Upper lobe of right lung (tissue), 1 donor: ENCODE data around the gene LRP1B. TPM values are rescaled to one million over a fixed set of nuclear protein-coding genes. Genes with fewer than 3 reads are reported as not detected.
A peak's percentile ranks its signal among the peaks of the same experiment; 100 is the strongest.

ENCODE experiments used
- ATAC-seq: fragments of 200-7000 bp; cut with Tn5 transposase; one replicate; pipeline ENCODE4 v1.9.1; 2020; ENCODE audit warnings: mild to moderate bottlenecking, moderate library complexity
- DNase-seq: peaks from one replicate; pipeline ENCODE4 v3.0.0-alpha.2; 2020
- H3K27ac ChIP-seq: fragments of 200-600 bp; one replicate; pipeline ENCODE4 v1.8.0; 2022
- H3K27me3 ChIP-seq: fragments of 200-600 bp; one replicate; pipeline ENCODE4 v1.8.0; 2022; ENCODE audit warnings: mild to moderate bottlenecking
- H3K36me3 ChIP-seq: fragments of 200-600 bp; one replicate; pipeline ENCODE4 v1.8.0; 2022
- H3K4me1 ChIP-seq: fragments of 200-600 bp; one replicate; pipeline ENCODE4 v1.8.0; 2022
- H3K4me3 ChIP-seq: fragments of 200-600 bp; one replicate; pipeline ENCODE4 v1.8.0; 2022; ENCODE audit warnings: mild to moderate bottlenecking
- H3K9me3 ChIP-seq: fragments of 200-600 bp; one replicate; pipeline ENCODE4 v1.8.0; 2022
- CTCF ChIP-seq: fragments of 200-600 bp; IDR thresholded peaks from one replicate; pipeline ENCODE4 v1.8.0; 2022; ENCODE audit warnings: antibody characterized with exemption
- intact Hi-C: fragments of 100-400 bp; cut with DNase I; formaldehyde crosslinking; loops from one replicate; pipeline ENCODE4 v1.11.0; 2022
- total RNA-seq: library from RNA; stranded (reverse); fragmentation: NEBNext Ultra II Directional; extraction: Animal tissue kit (Norgen Biotek cat#: 25700); gene quantifications from one replicate; pipeline ENCODE4 v1.2.1, GENCODE V29; 2021
- donor health status: DM: no; HTN: yes; CAD: no; lungs with severe emphysema.

LRP1B gene
- total RNA-seq, 1 donor from 2014 or later = 0.12 TPM

GRCh38 chr2:141943918-141944317 lies 186.9 kb downstream of the LRP1B start:
- Histone ChIP-seq H3K4me3 (no peak overlapping the region), H3K4me1 (no peaks in the 10 kb centered on the region), H3K36me3 (no peaks in the 10 kb centered on the region), H3K9me3 (no peaks in the 10 kb centered on the region), H3K27ac (no peak overlapping the region), H3K27me3 (no peaks in the 10 kb centered on the region)
- intact Hi-C loops = no loop called here
- TF ChIP-seq CTCF = no peak
- no peak for DNase-seq
- no peak for ATAC-seq

- H3K36me3 ChIP-seq = no peaks in the 10 kb centered on the region
- TF ChIP-seq CTCF = peak; percentile 16
- no peak overlapping the region for H3K27ac ChIP-seq
- H3K4me1 ChIP-seq = no peaks in the 10 kb centered on the region
- no peak overlapping the region for H3K4me3 ChIP-seq
- no peaks in the 10 kb centered on the region for H3K27me3 ChIP-seq
- intact Hi-C loops = no loop called here
- ATAC-seq (no peak), DNase-seq (no peak)
- H3K9me3 ChIP-seq = no peaks in the 10 kb centered on the region
These were observed 188.6 kb downstream of the LRP1B start for GRCh38 chr2:141942006-141942789.

GRCh38 chr2:141941210-141941714 lies 189.6 kb downstream of the LRP1B start:
- Histone ChIP-seq H3K4me1 (no peaks in the 10 kb centered on the region), H3K36me3 (no peaks in the 10 kb centered on the region), H3K27ac (no peak overlapping the region), H3K9me3 (no peaks in the 10 kb centered on the region), H3K27me3 (no peaks in the 10 kb centered on the region), H3K4me3 (no peak overlapping the region)
- ATAC-seq (no peak), DNase-seq (no peak)
- intact Hi-C loops = no loop called here
- TF ChIP-seq CTCF = no peak

GRCh38 chr2:141940709-141941108 lies 190.1 kb downstream of the LRP1B start:
- no peaks in the 10 kb centered on the region for H3K36me3 ChIP-seq
- ATAC-seq (no peak), DNase-seq (no peak)
- H3K4me1 ChIP-seq = no peaks in the 10 kb centered on the region
- H3K27ac ChIP-seq = no peak overlapping the region
- H3K9me3 ChIP-seq = no peaks in the 10 kb centered on the region
- no peak overlapping the region for H3K4me3 ChIP-seq
- no peak for TF ChIP-seq CTCF
- H3K27me3 ChIP-seq = no peaks in the 10 kb centered on the region
- intact Hi-C loops = no loop called here

- Histone ChIP-seq H3K36me3 (no peaks in the 10 kb centered on the region), H3K9me3 (no peaks in the 10 kb centered on the region), H3K4me3 (no peak overlapping the region), H3K27ac (no peak overlapping the region), H3K27me3 (no peaks in the 10 kb centered on the region), H3K4me1 (no peaks in the 10 kb centered on the region)
- intact Hi-C loops = no loop called here
- no peak for DNase-seq
- ATAC-seq = no peak
- no peak for TF ChIP-seq CTCF
These were observed 197.6 kb downstream of the LRP1B start for GRCh38 chr2:141933226-141933625.
